Adrenal gland (tissue), 12 donors: ENCODE data around the gene MAP3K3. TPM values are rescaled to one million over a fixed set of nuclear protein-coding genes. Genes with fewer than 3 reads are reported as not detected.

Experiments used
- DNase-seq, 7 donors: peaks; one replicate each; pipeline ENCODE4 v3.0.0-alpha.2; 2019 to 2020
- H3K27ac ChIP-seq, 5 donors: fragments of 200-600 bp; sonication (generic) in 4 of 5; 1 replicate in 3 of 5; 2 replicates in 2 of 5; pipeline versions ENCODE4 v1.5.1 to v1.8.0; 2016 to 2020; ENCODE audit warnings: mild to moderate bottlenecking in 1 of 5
- H3K27me3 ChIP-seq: fragments of 200-600 bp; 2 replicates; pipeline ENCODE4 v1.8.0; 2021
- H3K36me3 ChIP-seq, 2 donors: fragments of 200-600 bp; replicated peaks in 1 of 2; 1 replicate in 1 of 2; 2 replicates in 1 of 2; pipeline versions ENCODE4 v1.5.1 to v1.8.0; 2018 to 2022
- H3K4me1 ChIP-seq, 2 donors: fragments of 200-600 bp; replicated peaks in 1 of 2; 1 replicate in 1 of 2; 2 replicates in 1 of 2; pipeline versions ENCODE4 v1.5.1 to v1.8.0; 2018 to 2021
- H3K4me3 ChIP-seq, 4 donors: fragments of 200-600 bp; sonication (generic) in 3 of 4; one replicate each; pipeline ENCODE4 v1.5.1; 2016 to 2018
- H3K9me3 ChIP-seq, 3 donors: fragments of 200-600 bp; sonication (generic) in 1 of 3; replicated peaks in 1 of 3; 1 replicate in 2 of 3; 2 replicates in 1 of 3; pipeline versions ENCODE4 v1.5.1 to v1.8.0; 2016 to 2021
- POLR2A ChIP-seq, 2 donors: fragments of 450-650 bp; IDR thresholded peaks; one replicate each; pipeline ENCODE4 v1.6.1; 2017; ENCODE audit warnings: antibody characterized with exemption in 2 of 2, mild to moderate bottlenecking in 2 of 2, moderate library complexity in 1 of 2
- WGBS, 4 donors: extraction: QIAGEN DNeasy Blood & Tissue Kit in 2 of 4; methylation state at CpG; one replicate each; pipeline versions ENCODE4 v1.1.5 to v1.1.7; 2013 to 2017; 5-methylcytosine and 5-hydroxymethylcytosine counted together
- intact Hi-C, 2 donors: fragments of 100-400 bp; cut with DNase I; formaldehyde crosslinking; loops; one replicate each; pipeline versions ENCODE4 v1.14.1 to v1.15.0; 2022 to 2023
- polyA plus RNA-seq, 3 donors: library from polyadenylated mRNA; stranded (reverse); fragments of 200-250 nt in 2 of 3; fragments of 350-450 nt in 1 of 3; fragmentation: Illumina TruSeq in 1 of 3; extraction: RNeasy Lipid Tissue Mini Kit (QIAGEN cat#74804) in 1 of 3; gene quantifications; one replicate each; pipeline ENCODE4 v1.2.3, GENCODE V29; 2013 to 2014
- total RNA-seq, 9 donors: library from RNA; depleted of rRNA in 4 of 9; stranded (reverse); fragments of >200 nt in 4 of 9; fragments of 120-200 nt in 1 of 9; fragmentation: NEBNext Ultra II Directional in 1 of 9; extraction: Animal tissue kit (Norgen Biotek cat#: 25700) in 1 of 9; gene quantifications; one replicate each; pipeline versions ENCODE4 v1.1.0 to v1.2.4, GENCODE V29; 2013 to 2023
- TF ChIP-seq, protein P1 (sequence below), 6 experiments: fragments of 450-650 bp in 4 of 6; fragments of 200-600 bp in 2 of 6; sonication (generic) in 1 of 6; IDR thresholded peaks; 1 replicate in 5 of 6; 2 replicates in 1 of 6; pipeline versions ENCODE4 v1.5.1 to v1.8.0; 2016 to 2021; ENCODE audit warnings: antibody characterized with exemption in 6 of 6, mild to moderate bottlenecking in 2 of 6, moderate library complexity in 1 of 6
- donor health status: healthy with polysubstance abuse.
- donor health status: Bipolar disorder and iron deficiency.
- donor health status: DM: yes; HTN: yes; CAD: no.
- donor health status: DM: no; HTN: no; CAD: no.
- donor health status: DM: no; HTN: no; CAD: no.
- donor health status: DM: yes; HTN: yes; CAD: no.

Gene MAP3K3
- total and polyA plus RNA-seq, 12 donors = 11.6 to 47.1 (median 30.5) TPM

DNA sequence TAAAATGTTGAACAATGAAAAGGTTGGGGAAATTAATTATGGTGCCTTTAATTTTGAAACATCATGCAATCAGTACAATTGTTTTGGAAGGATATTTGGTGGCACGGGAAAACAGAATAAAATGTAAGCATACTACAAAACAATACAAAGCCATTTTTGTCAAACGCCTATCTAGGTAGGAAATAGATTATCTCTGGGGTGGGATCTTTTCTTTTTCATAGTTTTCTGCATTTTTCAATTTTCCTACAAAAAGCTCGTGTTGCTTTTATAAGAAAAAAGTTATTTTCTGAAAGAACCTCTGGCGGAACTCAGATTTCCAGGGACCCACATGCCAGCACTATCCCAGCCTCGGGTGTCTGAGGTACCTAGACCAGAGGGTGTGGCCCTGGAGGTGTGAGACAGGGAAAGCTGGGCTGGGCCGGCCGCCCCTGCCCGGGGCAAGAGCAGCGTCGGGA, 961 bp upstream of the MAP3K3 start:
- Histone ChIP-seq H3K36me3 (no peaks in the 10 kb centered on the region), H3K4me3 (peak overlapping the region in 3 of 4 donors; percentile 38 to 90 (median 59)), H3K27me3 (no peaks in the 10 kb centered on the region), H3K9me3 (no peaks in the 10 kb centered on the region), H3K4me1 (peaks cover 8 to 34% of the 10 kb centered on the region in 2 donors), H3K27ac (peak overlapping the region in 4 of 5 donors; percentile 47 to 70 (median 56))
- WGBS, 4 donors = 6 to 9% (median 7%) methylated on average over 7 to 10 of the region's 10 CpGs
- TF ChIP-seq, protein P1, sequence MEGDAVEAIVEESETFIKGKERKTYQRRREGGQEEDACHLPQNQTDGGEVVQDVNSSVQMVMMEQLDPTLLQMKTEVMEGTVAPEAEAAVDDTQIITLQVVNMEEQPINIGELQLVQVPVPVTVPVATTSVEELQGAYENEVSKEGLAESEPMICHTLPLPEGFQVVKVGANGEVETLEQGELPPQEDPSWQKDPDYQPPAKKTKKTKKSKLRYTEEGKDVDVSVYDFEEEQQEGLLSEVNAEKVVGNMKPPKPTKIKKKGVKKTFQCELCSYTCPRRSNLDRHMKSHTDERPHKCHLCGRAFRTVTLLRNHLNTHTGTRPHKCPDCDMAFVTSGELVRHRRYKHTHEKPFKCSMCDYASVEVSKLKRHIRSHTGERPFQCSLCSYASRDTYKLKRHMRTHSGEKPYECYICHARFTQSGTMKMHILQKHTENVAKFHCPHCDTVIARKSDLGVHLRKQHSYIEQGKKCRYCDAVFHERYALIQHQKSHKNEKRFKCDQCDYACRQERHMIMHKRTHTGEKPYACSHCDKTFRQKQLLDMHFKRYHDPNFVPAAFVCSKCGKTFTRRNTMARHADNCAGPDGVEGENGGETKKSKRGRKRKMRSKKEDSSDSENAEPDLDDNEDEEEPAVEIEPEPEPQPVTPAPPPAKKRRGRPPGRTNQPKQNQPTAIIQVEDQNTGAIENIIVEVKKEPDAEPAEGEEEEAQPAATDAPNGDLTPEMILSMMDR (IDR thresholded peaks at IDR 0.05) = no peak
- no peak for TF ChIP-seq POLR2A (IDR thresholded peaks at IDR 0.05)
- DNase-seq = no peak
- intact Hi-C loops = loop anchor here (5.0 to 10.0 kb wide), 2 partner anchors 74 to 76 kb away; no protein-coding TSS in a partner anchor

DNA sequence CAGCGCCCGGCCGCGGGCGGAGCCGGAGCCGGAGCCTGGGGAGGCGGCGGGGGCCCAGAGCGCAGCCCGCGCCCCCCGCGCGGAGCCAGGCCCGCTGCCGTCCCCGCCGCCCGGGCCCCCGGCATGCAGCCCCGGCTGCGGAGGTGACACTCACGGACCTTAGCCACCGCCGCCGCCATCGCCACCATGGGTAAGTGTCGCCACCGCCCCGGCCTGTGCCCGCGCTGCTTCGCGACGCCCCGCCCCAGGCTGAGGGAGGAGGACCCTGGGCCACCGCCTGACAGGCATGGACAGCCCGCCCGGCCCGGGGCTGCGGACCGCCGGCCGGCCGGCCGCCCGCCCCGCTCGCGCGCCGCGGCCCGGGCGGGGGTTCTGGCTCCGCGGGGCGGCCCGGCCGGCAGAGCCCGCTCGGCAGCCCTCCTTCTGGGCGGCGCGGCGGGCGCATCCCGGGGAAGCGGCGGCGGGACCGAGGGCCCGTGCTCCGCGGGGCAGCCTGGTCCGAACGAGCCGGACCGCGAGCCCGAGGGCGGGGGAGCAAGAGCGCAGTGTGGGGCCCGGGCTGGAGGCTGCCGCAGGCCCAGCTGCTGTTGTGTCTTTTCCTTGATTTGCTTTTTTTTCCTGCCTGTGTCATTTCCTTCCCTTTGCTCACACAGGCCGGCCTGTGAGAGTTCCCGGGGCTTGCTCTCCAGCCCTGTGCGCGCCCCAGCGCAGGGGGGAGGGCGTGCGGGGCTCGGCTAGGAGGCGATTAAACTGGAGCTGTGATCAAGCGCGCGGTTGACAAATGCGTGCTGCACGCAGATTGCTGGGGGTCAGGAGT, 565 bp downstream of the MAP3K3 start:
- H3K4me1 ChIP-seq = peaks cover 8 to 48% of the 10 kb centered on the region in 2 donors
- peak overlapping the region in 3 of 4 donors; percentile 31 to 88 (median 62) for H3K4me3 ChIP-seq
- TF ChIP-seq POLR2A (IDR thresholded peaks at IDR 0.05) = peak; percentile 7 to 38
- TF ChIP-seq, protein P1 (IDR thresholded peaks at IDR 0.05) = no peak
- H3K9me3 ChIP-seq = no peaks in the 10 kb centered on the region
- DNase-seq = peak; percentile 70 to 80 (median 75)
- 0 to 1% (median 0%) methylated on average over 13 to 100 of the region's 100 CpGs for WGBS, 4 donors
- H3K36me3 ChIP-seq = no peaks in the 10 kb centered on the region
- peak overlapping the region in 4 of 5 donors; percentile 68 to 97 (median 82) for H3K27ac ChIP-seq
- no peaks in the 10 kb centered on the region for H3K27me3 ChIP-seq
- intact Hi-C loops = loop anchor here (5.0 to 10.0 kb wide), 2 partner anchors 72 to 75 kb away; no protein-coding TSS in a partner anchor

DNA sequence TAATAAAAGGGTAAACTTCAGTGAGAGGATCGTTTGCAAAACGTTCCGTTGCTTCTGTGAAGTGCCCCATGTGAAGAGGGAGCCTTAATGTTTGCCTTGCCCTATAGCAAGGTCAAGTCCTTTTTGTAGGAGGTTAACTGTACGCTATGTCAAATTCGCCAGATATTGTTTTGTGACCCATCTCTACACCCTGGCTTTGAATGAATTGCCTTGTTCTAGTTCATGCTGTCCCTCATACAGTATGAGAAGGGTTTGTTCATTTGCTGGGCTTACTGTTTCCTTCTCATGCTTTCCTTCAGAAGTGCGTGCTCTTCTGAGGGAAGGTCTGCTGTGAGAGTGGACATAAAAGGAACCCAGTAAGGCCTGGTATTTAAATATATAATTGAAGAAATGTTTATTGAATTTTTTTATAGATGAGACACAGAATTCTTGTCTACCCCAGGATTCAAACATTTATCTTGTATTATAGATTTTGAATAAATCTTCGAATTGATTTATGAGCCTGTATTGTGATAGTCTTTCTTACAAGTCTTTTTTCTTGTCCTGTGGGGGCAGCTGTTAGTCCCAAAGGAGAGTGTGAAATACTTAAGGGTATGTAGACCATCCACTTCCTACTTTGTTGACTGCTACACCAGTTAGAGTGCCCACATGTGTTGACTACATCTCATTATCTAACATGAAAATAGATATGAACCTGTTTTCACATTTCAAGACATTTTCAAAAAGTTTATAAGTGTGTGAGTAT, 1.7 kb downstream of the MAP3K3 start:
- Histone ChIP-seq H3K4me3 (peak overlapping the region in 2 of 4 donors; percentile 62 to 88), H3K27me3 (no peaks in the 10 kb centered on the region), H3K9me3 (no peaks in the 10 kb centered on the region), H3K36me3 (no peaks in the 10 kb centered on the region), H3K27ac (peak overlapping the region in 2 of 5 donors; percentile 85 to 97), H3K4me1 (peaks cover 8 to 57% of the 10 kb centered on the region in 2 donors)
- 33 to 38% (median 36%) methylated on average over 7 of the region's 7 CpGs for WGBS, 4 donors
- no peak for DNase-seq
- TF ChIP-seq, protein P1 (IDR thresholded peaks at IDR 0.05) = no peak
- no peak for TF ChIP-seq POLR2A (IDR thresholded peaks at IDR 0.05)
- intact Hi-C loops = loop anchor here (5.0 to 10.0 kb wide), 2 partner anchors 71 to 73 kb away; no protein-coding TSS in a partner anchor

DNA sequence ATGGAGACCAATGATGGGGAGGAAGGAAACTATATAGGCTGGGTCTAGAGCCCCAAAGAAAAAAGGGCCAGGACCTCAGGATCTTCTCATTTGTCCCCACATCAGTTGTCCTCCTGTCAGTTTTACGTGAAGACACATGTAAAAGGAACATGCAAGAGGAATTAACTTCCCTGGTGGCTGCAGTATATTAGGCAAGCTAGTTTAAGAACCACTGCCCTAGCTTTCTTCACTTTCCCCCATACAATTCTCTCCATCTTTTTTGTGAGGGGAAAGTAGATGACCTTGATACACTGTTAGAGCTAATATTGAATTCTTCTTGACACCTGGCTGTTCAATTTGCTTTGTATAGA, 2.3 kb downstream of the MAP3K3 start:
- no peaks in the 10 kb centered on the region for H3K9me3 ChIP-seq
- intact Hi-C loops = loop anchor here (5.0 to 10.0 kb wide), 2 partner anchors 70 to 73 kb away; no protein-coding TSS in a partner anchor
- 69 to 88% (median 80%) methylated on average over 1 of the region's 1 CpG for WGBS, 4 donors
- H3K27me3 ChIP-seq = no peaks in the 10 kb centered on the region
- no peak overlapping the region for H3K27ac ChIP-seq
- H3K4me1 ChIP-seq = peaks cover 8 to 63% of the 10 kb centered on the region in 2 donors
- TF ChIP-seq POLR2A (IDR thresholded peaks at IDR 0.05) = no peak
- TF ChIP-seq, protein P1 (IDR thresholded peaks at IDR 0.05) = no peak
- DNase-seq = no peak
- peak overlapping the region in 1 of 4 donors; percentile 88 for H3K4me3 ChIP-seq
- H3K36me3 ChIP-seq = no peaks in the 10 kb centered on the region
